Activated CD8-positive, alpha-beta memory T cell treated with anti-CD3 and anti-CD28 coated beads, Interleukin-2, amount 50 U/mL, for 24 hours (primary cell): Measurements from ENCODE around the gene RPL31.
"Not testable (repeated sequence)": the region's sequence is repeated elsewhere in the genome, so short reads cannot be mapped to it uniquely, and the experiment has no call there.

Experiments used
- DNase-seq: peaks from one replicate; pipeline ENCODE4 v3.0.0-alpha.2; 2020; ENCODE audit errors: extremely low read depth

The RPL31 gene

GRCh38 chr2:101026253-101026701, 24.2 kb downstream of the RPL31 start:
- DNase-seq = no peak

- DNase-seq = no peak
These were observed 24.9 kb downstream of the RPL31 start for GRCh38 chr2:101026923-101027469.

- DNase-seq = no peak
These were observed 25.8 kb downstream of the RPL31 start for GRCh38 chr2:101027852-101028251.

GRCh38 chr2:101030866-101031554, 28.9 kb downstream of the RPL31 start:
- no peak for DNase-seq

- no peak for DNase-seq
These were observed 30.1 kb downstream of the RPL31 start for GRCh38 chr2:101032084-101032776.

- DNase-seq = no peak
These were observed 34.5 kb downstream of the RPL31 start for GRCh38 chr2:101036562-101036961.

- no peak for DNase-seq
These were observed 35.2 kb downstream of the RPL31 start for GRCh38 chr2:101037161-101037755.

- DNase-seq = no peak
These were observed 36.6 kb downstream of the RPL31 start for GRCh38 chr2:101038455-101039255.

- no peak for DNase-seq
These were observed 38.0 kb downstream of the RPL31 start for GRCh38 chr2:101040072-101040471.

GRCh38 chr2:101040761-101041160, 38.7 kb downstream of the RPL31 start:
- no peak for DNase-seq

GRCh38 chr2:101041413-101041812, 39.3 kb downstream of the RPL31 start:
- no peak for DNase-seq

- no peak for DNase-seq
These were observed 43.2 kb downstream of the RPL31 start for GRCh38 chr2:101045330-101045729.

GRCh38 chr2:101047075-101047766, 45.1 kb downstream of the RPL31 start:
- DNase-seq = no peak

- no peak for DNase-seq
These were observed 45.7 kb downstream of the RPL31 start for GRCh38 chr2:101047774-101048173.

GRCh38 chr2:101048756-101049155, 46.7 kb downstream of the RPL31 start:
- DNase-seq = no peak

- DNase-seq = not testable (repeated sequence)
These were observed 48.8 kb downstream of the RPL31 start for GRCh38 chr2:101050886-101051285.

GRCh38 chr2:101052147-101052546, 50.1 kb downstream of the RPL31 start:
- DNase-seq = no peak

- DNase-seq = no peak
These were observed 51.0 kb downstream of the RPL31 start for GRCh38 chr2:101053117-101053516.
